D721Med (cell line): ENCODE results near the gene PGAP2.
"Not testable (repeated sequence)": the region's sequence is repeated elsewhere in the genome, so short reads cannot be mapped to it uniquely, and the experiment has no call there.

Source experiments
- DNase-seq: peaks from one replicate; pipeline ENCODE4 v3.0.0; 2011; ENCODE audit warnings: low spot score; ENCODE audit not compliant: insufficient read length
- FAIRE-seq: peaks from 2 replicates; lab custom pipeline; 2011; peaks lifted over from hg19 to GRCh38; lab: Jason Lieb, UNC
- CTCF ChIP-seq: IDR thresholded peaks from 2 replicates; pipeline ENCODE4 v1.5.1; 2012; ENCODE audit warnings: mild to moderate bottlenecking, control low read depth; ENCODE audit not compliant: insufficient read depth; ENCODE audit errors: missing control alignments

The PGAP2 gene

GRCh38 chr11:3856856-3857553 lies 48.6 kb downstream of the PGAP2 start:
- DNase-seq (no peak), FAIRE-seq (no peak)
- TF ChIP-seq CTCF = no peak

- TF ChIP-seq CTCF = no peak
- FAIRE-seq (no peak), DNase-seq (no peak)
These were observed 49.3 kb downstream of the PGAP2 start for GRCh38 chr11:3857628-3858027.

GRCh38 chr11:3859373-3859881 lies 51.1 kb downstream of the PGAP2 start:
- FAIRE-seq (no peak), DNase-seq (no peak)
- TF ChIP-seq CTCF = no peak

GRCh38 chr11:3860375-3860774 lies 52.0 kb downstream of the PGAP2 start:
- DNase-seq (no peak), FAIRE-seq (no peak)
- no peak for TF ChIP-seq CTCF

GRCh38 chr11:3860898-3861393 lies 52.6 kb downstream of the PGAP2 start:
- FAIRE-seq, DNase-seq: not testable (repeated sequence)

GRCh38 chr11:3861683-3862082 lies 53.3 kb downstream of the PGAP2 start:
- no peak for DNase-seq
- TF ChIP-seq CTCF = no peak
- FAIRE-seq = no peak

- FAIRE-seq = no peak
- TF ChIP-seq CTCF = no peak
- DNase-seq = no peak
These were observed 57.2 kb downstream of the PGAP2 start for GRCh38 chr11:3865388-3866193.
